GM23248 (cell line): ENCODE measurements around the gene MYO16.

Source experiments
- EZH2 ChIP-seq: fragments of 200-600 bp; sonication (generic); IDR thresholded peaks from 2 replicates; pipeline ENCODE4 v1.6.1; 2018; ENCODE audit warnings: antibody characterized with exemption, mild to moderate bottlenecking; ENCODE audit not compliant: insufficient read depth, poor library complexity, severe bottlenecking
- EZH2phosphoT487 ChIP-seq: fragments of 200-600 bp; sonication (generic); IDR thresholded peaks from 2 replicates; pipeline ENCODE4 v1.6.1; 2018; ENCODE audit warnings: antibody characterized with exemption, moderate library complexity, mild to moderate bottlenecking, low read depth; ENCODE audit not compliant: insufficient read depth

- TF ChIP-seq EZH2 = no peak
- no peak for TF ChIP-seq EZH2phosphoT487
Measured at GRCh38 chr13:108878732-108879131, 249.3 kb downstream of the MYO16 start.
